KBM-7 (cell line): ENCODE results near the gene KREMEN2.
"Not testable (repeated sequence)": the region's sequence is repeated elsewhere in the genome, so short reads cannot be mapped to it uniquely, and the experiment has no call there.

Experiments
- DNase-seq: peaks from one replicate; pipeline ENCODE4 v3.0.0-alpha.2; 2015
- in situ Hi-C: fragments of 300-500 bp; cut with MboI; formaldehyde crosslinking; loops from 2 replicates; pipeline ENCODE4 v1.14.3; 2020; ENCODE audit warnings: low sequenced_read_pairs, low pct_unique_long_range_greater_than_20kb, mixed read lengths

KREMEN2 gene

GRCh38 chr16:2936436-2937011 lies 27.6 kb upstream of the KREMEN2 start:
- in situ Hi-C loops, result no loop called here
- no peak for DNase-seq

GRCh38 chr16:2937170-2937569 lies 26.9 kb upstream of the KREMEN2 start:
- DNase-seq, result no peak
- in situ Hi-C loops, result no loop called here

GRCh38 chr16:2938206-2938605 lies 25.9 kb upstream of the KREMEN2 start:
- in situ Hi-C loops, result no loop called here
- DNase-seq, result no peak

GRCh38 chr16:2939968-2940367 lies 24.1 kb upstream of the KREMEN2 start:
- in situ Hi-C loops, result no loop called here
- no peak for DNase-seq

- DNase-seq, result no peak
- in situ Hi-C loops, result no loop called here
Measured at GRCh38 chr16:2942045-2942444, 22.0 kb upstream of the KREMEN2 start.

GRCh38 chr16:2943716-2944115 lies 20.4 kb upstream of the KREMEN2 start:
- DNase-seq, in situ Hi-C loops: not testable (repeated sequence)

- in situ Hi-C loops, result no loop called here
- no peak for DNase-seq
Measured at GRCh38 chr16:2946649-2947048, 17.4 kb upstream of the KREMEN2 start.

- DNase-seq, result no peak
- in situ Hi-C loops, result no loop called here
Measured at GRCh38 chr16:2948807-2949704, 15.0 kb upstream of the KREMEN2 start.

- no peak for DNase-seq
- in situ Hi-C loops, result no loop called here
Measured at GRCh38 chr16:2949705-2950352, 14.2 kb upstream of the KREMEN2 start.

- no peak for DNase-seq
- in situ Hi-C loops, result no loop called here
Measured at GRCh38 chr16:2950353-2950724, 13.7 kb upstream of the KREMEN2 start.

GRCh38 chr16:2950773-2951172 lies 13.3 kb upstream of the KREMEN2 start:
- DNase-seq, result no peak
- in situ Hi-C loops, result no loop called here

GRCh38 chr16:2952679-2953078 lies 11.4 kb upstream of the KREMEN2 start:
- in situ Hi-C loops, result no loop called here
- DNase-seq, result no peak

- no peak for DNase-seq
- in situ Hi-C loops, result no loop called here
Measured at GRCh38 chr16:2953706-2954627, 10.1 kb upstream of the KREMEN2 start.

GRCh38 chr16:2954656-2955381 lies 9.3 kb upstream of the KREMEN2 start:
- in situ Hi-C loops, result no loop called here
- no peak for DNase-seq

- in situ Hi-C loops, result no loop called here
- DNase-seq, result no peak
Measured at GRCh38 chr16:2955438-2955778, 8.7 kb upstream of the KREMEN2 start.

- peak; percentile 60 for DNase-seq
- in situ Hi-C loops, result no loop called here
Measured at GRCh38 chr16:2955779-2956578, 8.1 kb upstream of the KREMEN2 start.

GRCh38 chr16:2956579-2956956 lies 7.5 kb upstream of the KREMEN2 start:
- no peak for DNase-seq
- in situ Hi-C loops, result no loop called here

- no peak for DNase-seq
- in situ Hi-C loops, result no loop called here
Measured at GRCh38 chr16:2959206-2959605, 4.9 kb upstream of the KREMEN2 start.
